ENCODE measurements around the gene ITPR1.

- TF ChIP-seq MAX (IDR thresholded peaks at IDR 0.05; ENCODE audit: low read depth, low read length) (no peak), MYC (IDR thresholded peaks at IDR 0.05; ENCODE audit: low read depth, low read length) (no peak)
- TF ChIP-seq, protein P1, sequence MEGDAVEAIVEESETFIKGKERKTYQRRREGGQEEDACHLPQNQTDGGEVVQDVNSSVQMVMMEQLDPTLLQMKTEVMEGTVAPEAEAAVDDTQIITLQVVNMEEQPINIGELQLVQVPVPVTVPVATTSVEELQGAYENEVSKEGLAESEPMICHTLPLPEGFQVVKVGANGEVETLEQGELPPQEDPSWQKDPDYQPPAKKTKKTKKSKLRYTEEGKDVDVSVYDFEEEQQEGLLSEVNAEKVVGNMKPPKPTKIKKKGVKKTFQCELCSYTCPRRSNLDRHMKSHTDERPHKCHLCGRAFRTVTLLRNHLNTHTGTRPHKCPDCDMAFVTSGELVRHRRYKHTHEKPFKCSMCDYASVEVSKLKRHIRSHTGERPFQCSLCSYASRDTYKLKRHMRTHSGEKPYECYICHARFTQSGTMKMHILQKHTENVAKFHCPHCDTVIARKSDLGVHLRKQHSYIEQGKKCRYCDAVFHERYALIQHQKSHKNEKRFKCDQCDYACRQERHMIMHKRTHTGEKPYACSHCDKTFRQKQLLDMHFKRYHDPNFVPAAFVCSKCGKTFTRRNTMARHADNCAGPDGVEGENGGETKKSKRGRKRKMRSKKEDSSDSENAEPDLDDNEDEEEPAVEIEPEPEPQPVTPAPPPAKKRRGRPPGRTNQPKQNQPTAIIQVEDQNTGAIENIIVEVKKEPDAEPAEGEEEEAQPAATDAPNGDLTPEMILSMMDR (IDR thresholded peaks at IDR 0.05; ENCODE audit: low read depth, low read length) = no peak
Measured at GRCh38 chr3:4454142-4454541, 39.0 kb upstream of the ITPR1 start.

Data from NB4 (cell line).